CD4-positive, alpha-beta T cell treated with Interleukin-21 for 1 hour (primary cell): ENCODE results near the gene CTTNBP2.

ENCODE experiments used
- DNase-seq: peaks from one replicate; pipeline ENCODE4 v3.0.0-alpha.2; 2020

The CTTNBP2 gene

DNA sequence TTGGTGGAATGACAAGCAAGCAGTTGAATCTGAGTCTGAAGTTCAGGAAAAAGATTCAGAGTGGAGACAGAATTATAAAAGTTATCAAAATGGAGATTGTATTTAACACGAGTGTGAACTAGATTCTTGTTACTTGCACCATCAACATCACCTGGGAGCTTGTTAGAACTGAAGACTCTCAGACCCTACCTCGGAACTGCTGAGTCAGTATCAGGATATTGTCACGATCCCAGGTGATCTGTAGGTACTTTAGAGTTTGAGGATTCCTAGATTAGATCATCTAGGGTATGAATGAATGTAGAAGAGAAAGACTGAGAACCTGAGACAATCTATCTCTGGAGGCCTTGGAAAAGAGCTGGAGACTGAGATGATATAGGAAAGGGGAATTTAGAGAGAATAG, 194.1 kb downstream of the CTTNBP2 start:
- DNase-seq, result no peak

DNA sequence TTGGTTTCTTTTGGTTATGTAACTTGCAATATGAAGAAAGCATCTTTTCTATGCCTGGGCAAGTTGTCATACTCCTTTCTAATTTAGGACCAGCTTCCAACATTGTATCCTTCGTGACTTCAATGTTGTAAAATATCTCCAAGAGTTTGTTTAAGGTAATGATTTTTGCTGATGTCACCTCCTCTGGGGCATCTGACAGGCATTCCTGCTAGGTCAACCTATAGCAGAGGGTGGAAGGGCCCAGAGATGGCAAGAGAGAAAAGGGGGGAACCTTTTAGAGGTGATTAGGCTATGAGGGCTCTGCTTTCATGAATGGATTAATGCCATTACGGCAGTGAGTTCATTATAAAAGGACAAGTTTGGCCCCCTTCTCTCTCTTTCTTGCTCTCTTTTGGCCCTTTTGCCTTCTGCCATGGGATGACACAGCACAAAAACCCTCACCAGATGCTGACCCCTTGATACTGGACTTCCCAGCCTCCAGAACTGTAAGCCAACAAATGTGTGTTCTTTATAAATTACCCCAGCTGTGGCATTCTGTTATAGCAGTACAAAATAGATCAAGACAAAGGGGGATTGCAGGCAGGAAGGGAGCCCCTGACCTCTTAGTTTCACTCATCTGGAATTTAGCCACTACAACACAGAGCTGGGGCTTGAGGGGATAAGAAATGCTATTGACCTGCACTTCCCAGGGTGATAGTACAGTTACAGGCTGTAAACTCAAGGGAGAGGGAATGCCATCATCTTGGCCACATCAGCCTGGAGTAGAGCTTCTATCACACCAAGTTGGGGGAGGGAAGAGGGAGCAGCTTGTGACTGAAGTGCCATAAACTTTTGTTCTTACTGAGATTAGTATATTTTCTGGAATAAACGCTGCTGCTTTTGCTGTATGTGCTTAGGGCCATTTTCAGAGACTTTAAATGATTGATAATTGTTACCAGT, 197.5 kb downstream of the CTTNBP2 start:
- DNase-seq, result no peak

DNA sequence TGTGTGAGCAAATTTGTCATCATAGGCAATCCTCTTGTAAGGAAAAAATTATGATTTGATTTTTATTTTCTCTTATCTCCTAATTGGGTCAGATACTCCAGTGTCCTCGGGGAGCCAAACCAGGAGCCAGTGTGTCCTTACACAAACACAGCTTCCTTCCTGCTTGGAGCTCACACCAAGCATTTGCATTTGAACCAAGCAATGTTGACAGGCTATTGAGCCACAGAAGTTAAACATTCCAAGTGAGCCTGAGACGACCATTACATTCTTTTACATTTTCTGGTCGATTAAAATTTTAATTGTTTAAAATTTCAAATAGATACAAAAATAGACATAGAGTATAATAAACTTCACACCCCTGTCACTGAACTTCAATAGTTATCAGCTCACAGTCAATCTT, 198.6 kb downstream of the CTTNBP2 start:
- no peak for DNase-seq

DNA sequence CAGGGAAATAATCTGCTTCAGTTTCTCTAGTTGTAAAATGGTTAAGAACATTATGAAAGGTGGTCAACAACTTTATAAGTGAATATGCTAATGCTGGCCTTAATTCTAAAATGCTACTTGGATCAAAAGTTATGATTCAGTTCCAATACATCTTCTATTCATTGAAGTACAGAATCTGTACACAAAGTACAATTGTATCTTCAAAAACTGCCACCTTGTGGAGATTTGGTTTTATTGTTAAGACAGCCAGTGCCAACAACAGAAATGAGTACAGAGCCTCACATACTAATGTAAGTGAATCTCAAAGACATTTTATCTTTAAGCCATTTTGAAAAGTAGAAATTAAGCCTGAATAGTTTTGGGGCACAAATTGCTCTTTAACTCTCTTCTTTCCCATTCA, 199.4 kb downstream of the CTTNBP2 start:
- no peak for DNase-seq

DNA sequence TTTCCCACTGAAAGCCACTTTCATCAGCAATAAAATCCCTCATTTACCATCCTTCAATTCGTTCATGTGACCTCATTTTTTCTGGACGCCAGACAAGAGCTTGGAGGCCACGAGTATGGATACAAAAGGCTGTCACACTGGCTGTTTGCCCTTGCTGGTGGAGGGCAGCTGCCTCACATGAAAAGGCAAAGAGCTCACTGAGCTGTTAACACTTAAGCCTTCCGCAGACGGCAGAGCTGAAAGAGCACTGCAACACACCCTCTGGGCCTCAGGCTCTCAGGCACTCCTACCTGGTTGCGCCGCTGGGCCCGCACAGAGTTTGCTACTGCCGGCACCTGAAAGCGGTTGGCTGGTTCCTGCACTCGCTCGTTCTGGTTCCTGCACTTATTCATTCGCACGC, 199.9 kb downstream of the CTTNBP2 start:
- no peak for DNase-seq

DNA sequence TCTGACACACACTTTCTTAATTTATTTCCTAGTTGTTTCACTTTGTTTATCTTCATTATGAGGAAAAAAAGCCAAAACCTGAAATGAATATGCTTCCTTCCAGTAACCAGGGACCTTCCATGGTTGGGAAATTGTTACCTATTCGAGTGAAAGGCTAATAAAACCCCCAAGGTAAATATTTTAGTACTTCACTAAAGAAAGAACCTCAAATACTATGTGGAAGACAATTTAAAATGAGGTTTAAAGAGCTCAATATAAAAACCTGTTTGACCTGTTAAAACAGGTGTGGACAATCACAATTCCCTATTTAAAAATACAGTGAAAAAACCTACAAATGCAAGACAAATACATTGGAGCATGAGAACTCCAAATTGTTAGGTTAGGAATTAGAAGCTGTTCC, 200.8 kb downstream of the CTTNBP2 start:
- DNase-seq, result no peak

DNA sequence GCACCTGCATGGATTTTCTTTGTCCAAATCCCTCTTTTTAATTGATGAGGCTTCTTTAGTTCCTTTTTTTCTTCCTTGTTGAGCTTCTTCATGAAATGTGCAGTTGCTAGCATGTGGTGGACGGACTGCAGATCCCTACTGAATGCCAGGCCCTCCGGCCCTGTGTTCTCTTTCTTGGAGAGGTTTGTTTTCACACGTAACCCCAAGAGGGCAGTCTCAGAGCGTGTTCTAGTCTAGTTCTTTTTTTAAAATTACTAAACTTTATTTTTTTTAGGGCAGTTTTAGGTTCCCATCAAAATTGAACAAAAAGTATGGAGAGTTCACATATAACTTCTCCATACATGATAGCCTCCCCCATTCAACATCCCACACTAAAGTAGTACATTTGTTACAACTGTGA, 203.4 kb downstream of the CTTNBP2 start:
- DNase-seq, result no peak

DNA sequence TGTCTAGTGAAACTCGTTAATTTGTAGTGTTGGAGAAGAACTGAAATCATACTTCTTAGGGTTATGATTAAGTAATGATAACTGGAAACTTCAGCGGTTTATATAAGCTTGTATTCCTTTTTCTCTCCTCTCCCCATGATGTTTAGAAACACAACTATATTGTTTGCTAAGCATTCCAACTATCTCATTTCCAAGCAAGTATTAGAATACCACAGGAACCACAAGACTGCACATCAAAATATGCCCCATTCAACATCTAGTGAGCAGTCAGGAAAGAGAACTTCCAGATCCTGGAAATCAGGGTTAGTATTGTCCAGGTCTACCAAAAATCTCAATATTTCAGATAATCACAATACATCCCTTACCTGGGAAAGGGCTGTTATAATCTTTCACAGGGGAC, 205.8 kb downstream of the CTTNBP2 start:
- DNase-seq, result no peak

DNA sequence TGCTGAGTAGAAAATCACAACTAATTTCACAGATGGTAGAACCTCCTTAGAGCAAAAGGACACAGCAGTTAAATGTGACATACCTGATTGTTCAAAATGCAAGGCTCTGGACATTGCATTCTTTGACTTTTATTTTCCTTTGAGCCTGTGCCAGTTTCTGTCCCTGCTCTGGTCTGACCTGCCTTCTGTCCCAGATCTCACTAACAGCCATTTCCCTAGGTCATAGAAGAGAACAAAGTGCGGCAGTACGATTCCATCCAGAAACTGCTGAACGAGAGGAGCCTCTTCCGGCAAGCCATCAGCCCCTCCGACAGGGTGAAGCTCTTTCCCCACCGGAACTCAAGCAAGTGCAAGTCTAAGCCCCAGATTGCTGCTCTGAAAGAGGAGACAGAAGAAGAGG, 206.6 kb downstream of the CTTNBP2 start:
- DNase-seq, result no peak

DNA sequence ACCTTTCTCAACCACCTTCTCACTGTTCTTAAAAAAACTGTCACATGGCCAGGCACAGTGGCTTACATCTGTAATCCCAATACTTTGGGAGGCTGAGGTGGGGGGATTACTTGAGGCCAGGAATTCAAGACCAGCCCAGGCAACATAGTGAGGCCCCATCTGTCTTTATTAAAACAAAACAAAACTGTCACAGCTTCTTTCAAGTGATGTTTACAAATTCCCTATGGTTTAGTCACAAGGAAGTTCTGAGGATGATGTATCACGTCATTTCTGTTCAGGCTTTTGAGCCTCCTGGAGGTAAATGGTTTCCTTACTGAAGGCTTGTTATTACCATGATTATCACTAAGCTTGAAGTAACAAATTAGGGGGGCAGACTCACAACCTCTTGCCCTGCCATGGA, 207.2 kb downstream of the CTTNBP2 start:
- no peak for DNase-seq

DNA sequence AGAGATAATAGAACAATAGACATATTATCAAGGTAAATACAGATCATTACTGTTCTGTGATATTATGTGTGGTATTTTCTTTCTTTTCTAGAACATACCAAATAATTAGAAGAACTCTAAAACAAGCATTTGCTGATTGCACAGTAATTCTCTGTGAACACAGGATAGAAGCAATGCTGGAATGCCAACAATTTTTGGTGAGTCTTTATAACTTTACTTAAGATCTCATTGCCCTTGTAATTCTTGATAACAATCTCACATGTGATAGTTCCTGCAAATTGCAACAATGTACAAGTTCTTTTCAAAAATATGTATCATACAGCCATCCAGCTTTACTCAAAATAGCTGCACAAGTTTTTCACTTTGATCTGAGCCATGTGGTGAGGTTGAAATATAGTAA, 207.9 kb downstream of the CTTNBP2 start:
- no peak for DNase-seq

DNA sequence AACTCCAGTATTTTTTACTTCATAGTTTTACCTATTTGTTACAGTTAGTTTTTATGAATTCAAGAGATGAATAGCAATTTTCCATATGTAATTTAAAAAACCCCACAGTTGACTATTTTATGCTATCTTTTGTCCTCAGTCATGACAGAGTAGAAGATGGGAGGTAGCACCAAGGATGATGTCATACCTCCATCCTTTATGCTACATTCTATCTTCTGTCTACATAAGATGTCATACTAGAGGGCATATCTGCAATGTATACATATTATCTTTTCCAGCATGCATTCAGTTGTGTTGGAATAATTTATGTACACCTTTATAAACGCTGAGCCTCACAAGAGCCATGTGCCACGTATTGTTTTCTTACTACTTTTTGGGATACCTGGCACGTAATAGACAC, 209.2 kb downstream of the CTTNBP2 start:
- no peak for DNase-seq

DNA sequence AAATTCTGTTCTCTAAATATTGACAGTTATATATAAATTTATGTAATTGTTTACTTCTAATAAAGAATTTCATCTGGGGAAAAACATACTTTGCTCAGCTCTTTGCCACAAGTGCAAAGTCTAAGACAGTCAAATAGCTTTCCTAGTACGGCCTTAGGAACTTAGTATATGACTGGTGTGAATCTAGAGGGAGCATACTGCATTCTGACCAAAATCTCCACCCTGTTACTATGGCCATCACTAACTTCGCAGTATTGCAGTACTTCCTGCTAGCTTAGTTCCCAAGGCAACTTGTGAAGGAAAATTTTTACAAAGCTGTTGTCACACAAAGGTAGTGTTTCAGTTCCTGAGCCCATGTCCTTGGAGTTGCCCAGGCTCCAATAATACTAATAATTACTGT, 211.9 kb downstream of the CTTNBP2 start:
- DNase-seq, result no peak
